BLaER1 (cell line): ENCODE measurements around the gene NACC1.
A peak's percentile ranks its signal among the peaks of the same experiment; 100 is the strongest.

ENCODE experiments used
- H3K27ac ChIP-seq: shearing (Covaris generic); formaldehyde crosslinking; 2 replicates; pipeline ENCODE4 v1.8.1; 2022
- H3K27me3 ChIP-seq: shearing (Covaris generic); formaldehyde crosslinking; 2 replicates; pipeline ENCODE4 v1.8.1; 2022
- H3K36me3 ChIP-seq: shearing (Covaris generic); formaldehyde crosslinking; 2 replicates; pipeline ENCODE4 v1.8.1; 2022
- H3K4me1 ChIP-seq: shearing (Covaris generic); formaldehyde crosslinking; 2 replicates; pipeline ENCODE4 v1.8.1; 2022
- H3K4me2 ChIP-seq: shearing (Covaris generic); formaldehyde crosslinking; 2 replicates; pipeline ENCODE4 v1.8.1; 2022
- H3K4me3 ChIP-seq: shearing (Covaris generic); formaldehyde crosslinking; 2 replicates; pipeline ENCODE4 v1.8.1; 2022
- H3K9ac ChIP-seq: shearing (Covaris generic); formaldehyde crosslinking; 2 replicates; pipeline ENCODE4 v1.8.1; 2022
- H3K9me3 ChIP-seq: shearing (Covaris generic); formaldehyde crosslinking; 2 replicates; pipeline ENCODE4 v1.8.1; 2022
- H4K20me1 ChIP-seq: shearing (Covaris generic); formaldehyde crosslinking; 2 replicates; pipeline ENCODE4 v1.8.1; 2022
- Cebpa-rat ChIP-seq: shearing (Covaris generic); IDR thresholded peaks from 2 replicates; pipeline ENCODE4 v1.8.1; 2022

NACC1 gene

DNA sequence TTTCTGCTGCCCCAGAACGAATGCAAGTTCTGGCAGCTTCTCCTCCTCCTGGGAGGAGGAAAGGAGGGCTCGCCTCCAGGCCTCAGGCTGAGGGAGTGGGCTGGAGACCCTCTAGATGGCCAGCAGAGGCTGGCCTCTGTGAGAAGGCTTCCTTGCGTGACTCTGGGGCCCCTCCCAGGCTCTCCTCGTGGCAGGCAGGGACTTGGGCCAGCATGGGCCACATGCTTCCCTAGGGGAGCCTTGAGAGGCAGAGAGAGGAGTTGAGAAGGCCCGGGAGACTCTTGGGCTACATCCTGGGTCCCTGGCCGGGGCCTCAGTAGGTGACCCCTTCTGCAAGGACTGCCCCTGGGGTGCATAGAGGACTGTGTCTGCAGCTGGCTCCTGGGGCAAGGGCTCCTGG is 41.3 kb upstream of the NACC1 start:
- Histone ChIP-seq H3K4me3 (no peak overlapping the region), H3K4me1 (peaks cover 54% of the 10 kb centered on the region), H3K9me3 (no peaks in the 10 kb centered on the region), H3K27me3 (no peaks in the 10 kb centered on the region), H3K27ac (peak overlapping the region; percentile 64; the same call in 1 of the 2 replicates), H3K4me2 (peak overlapping the region; percentile 77), H3K9ac (no peak overlapping the region), H4K20me1 (peaks cover 30% of the 10 kb centered on the region), H3K36me3 (peaks cover 83% of the 10 kb centered on the region)
- TF ChIP-seq Cebpa-rat: no peak

GRCh38 chr19:13077240-13077639 is 40.8 kb upstream of the NACC1 start:
- no peaks in the 10 kb centered on the region for H3K9me3 ChIP-seq
- no peaks in the 10 kb centered on the region for H3K27me3 ChIP-seq
- H3K4me2 ChIP-seq: peak overlapping the region; percentile 77
- peaks cover 49% of the 10 kb centered on the region for H3K4me1 ChIP-seq
- peaks cover 30% of the 10 kb centered on the region for H4K20me1 ChIP-seq
- H3K36me3 ChIP-seq: peaks cover 88% of the 10 kb centered on the region
- H3K9ac ChIP-seq: no peak overlapping the region
- H3K27ac ChIP-seq: peak overlapping the region; percentile 64; the same call in 1 of the 2 replicates
- H3K4me3 ChIP-seq: no peak overlapping the region
- TF ChIP-seq Cebpa-rat: no peak

DNA sequence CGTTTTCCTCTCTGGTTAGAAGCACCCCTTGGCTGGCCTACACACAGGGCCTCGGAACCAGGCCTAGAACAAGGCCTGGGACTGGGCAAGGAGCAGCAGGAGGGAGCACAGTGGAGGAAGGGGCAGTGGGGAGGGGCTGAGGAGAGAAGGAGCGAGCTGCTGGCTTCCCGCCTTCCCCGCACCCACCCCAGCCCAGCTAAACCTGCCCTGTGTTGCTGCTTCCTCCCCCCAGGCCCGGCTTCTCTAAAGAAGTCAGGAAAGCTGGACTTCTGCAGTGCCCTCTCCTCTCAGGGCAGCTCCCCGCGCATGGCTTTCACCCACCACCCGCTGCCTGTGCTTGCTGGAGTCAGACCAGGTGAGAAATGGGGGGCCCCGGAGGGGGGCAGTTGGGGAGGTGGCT is 39.7 kb upstream of the NACC1 start:
- H3K27me3 ChIP-seq: no peaks in the 10 kb centered on the region
- H3K9ac ChIP-seq: 0 out of 2 replicates have a peak overlapping the region, but pooled peaks have one; percentile 55
- peaks cover 49% of the 10 kb centered on the region for H3K4me1 ChIP-seq
- no peaks in the 10 kb centered on the region for H3K9me3 ChIP-seq
- peaks cover 30% of the 10 kb centered on the region for H4K20me1 ChIP-seq
- no peak overlapping the region for H3K4me3 ChIP-seq
- H3K4me2 ChIP-seq: peak overlapping the region; percentile 77
- peaks cover 90% of the 10 kb centered on the region for H3K36me3 ChIP-seq
- TF ChIP-seq Cebpa-rat: no peak
- peak overlapping the region; percentile 41; the same call in 1 of the 2 replicates for H3K27ac ChIP-seq

DNA sequence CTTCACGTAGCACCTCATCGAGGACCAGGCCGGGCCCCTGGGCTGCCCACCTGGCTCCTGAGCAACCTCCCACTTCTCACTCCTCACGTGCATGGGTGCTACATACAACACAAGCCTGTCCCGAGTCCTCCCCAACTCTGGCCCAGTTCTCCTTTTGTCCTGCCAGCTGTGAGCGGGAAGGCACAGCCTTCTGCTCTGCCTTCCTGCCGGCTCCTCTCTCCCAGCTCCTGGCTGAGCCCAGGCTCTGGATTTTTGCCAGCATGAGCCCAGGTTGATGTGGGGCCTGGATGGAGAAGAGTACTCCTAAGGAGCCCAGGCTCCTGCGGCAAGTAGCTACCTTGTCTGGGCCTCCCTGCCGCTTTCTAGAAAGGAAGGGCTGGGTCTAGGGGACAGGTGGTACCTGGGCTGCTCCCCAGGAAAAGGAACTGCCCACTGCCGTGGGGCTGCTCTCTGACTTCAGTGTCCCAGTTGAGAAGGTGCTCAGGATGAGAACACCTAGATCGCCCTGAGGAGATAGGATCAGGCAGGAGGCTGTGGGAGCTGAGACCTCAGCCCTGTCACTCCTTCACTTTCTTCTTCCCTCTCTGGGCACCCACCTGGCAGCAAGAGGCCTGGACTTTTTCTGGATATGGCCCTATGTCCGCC is 39.0 kb upstream of the NACC1 start:
- Histone ChIP-seq H3K9ac (peak overlapping the region; percentile 55), H3K4me2 (peak overlapping the region; percentile 77), H3K36me3 (peaks cover 90% of the 10 kb centered on the region)

DNA sequence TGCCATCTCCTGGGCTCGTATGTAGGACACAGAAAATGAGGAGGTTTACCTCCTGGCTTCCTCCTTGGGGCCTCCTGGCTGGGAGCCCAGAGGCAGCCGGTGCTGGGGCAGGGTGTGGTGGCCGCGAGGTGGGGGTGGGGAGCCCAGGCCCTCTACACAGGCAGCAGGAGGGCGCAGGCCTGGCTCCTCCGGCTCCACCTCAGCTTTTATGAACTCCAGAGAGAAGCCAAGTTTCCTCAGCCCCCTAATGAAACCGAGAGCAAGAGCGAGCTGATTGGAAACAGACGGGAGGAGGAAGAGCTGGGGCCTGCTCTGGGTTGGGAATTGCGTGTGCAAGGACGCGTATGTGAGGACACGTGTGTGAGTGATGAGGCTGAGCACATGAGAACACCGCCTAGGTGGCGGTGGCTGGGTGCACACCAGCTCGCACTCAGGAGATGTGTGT is 38.5 kb upstream of the NACC1 start:
- peaks cover 30% of the 10 kb centered on the region for H4K20me1 ChIP-seq
- no peaks in the 10 kb centered on the region for H3K9me3 ChIP-seq
- H3K27ac ChIP-seq: peak overlapping the region; percentile 41
- H3K4me3 ChIP-seq: no peak overlapping the region
- peak overlapping the region; percentile 55 for H3K9ac ChIP-seq
- peak overlapping the region; percentile 77 for H3K4me2 ChIP-seq
- peaks cover 49% of the 10 kb centered on the region for H3K4me1 ChIP-seq
- H3K27me3 ChIP-seq: no peaks in the 10 kb centered on the region
- peaks cover 92% of the 10 kb centered on the region for H3K36me3 ChIP-seq
- TF ChIP-seq Cebpa-rat: no peak

More for the DNA sequence above, 39.0 kb upstream of the NACC1 start:
- Histone ChIP-seq H3K27ac (peak overlapping the region; percentile 41), H4K20me1 (peaks cover 30% of the 10 kb centered on the region), H3K9me3 (no peaks in the 10 kb centered on the region), H3K4me1 (peaks cover 49% of the 10 kb centered on the region), H3K4me3 (no peak overlapping the region), H3K27me3 (no peaks in the 10 kb centered on the region)
- TF ChIP-seq Cebpa-rat: no peak

DNA sequence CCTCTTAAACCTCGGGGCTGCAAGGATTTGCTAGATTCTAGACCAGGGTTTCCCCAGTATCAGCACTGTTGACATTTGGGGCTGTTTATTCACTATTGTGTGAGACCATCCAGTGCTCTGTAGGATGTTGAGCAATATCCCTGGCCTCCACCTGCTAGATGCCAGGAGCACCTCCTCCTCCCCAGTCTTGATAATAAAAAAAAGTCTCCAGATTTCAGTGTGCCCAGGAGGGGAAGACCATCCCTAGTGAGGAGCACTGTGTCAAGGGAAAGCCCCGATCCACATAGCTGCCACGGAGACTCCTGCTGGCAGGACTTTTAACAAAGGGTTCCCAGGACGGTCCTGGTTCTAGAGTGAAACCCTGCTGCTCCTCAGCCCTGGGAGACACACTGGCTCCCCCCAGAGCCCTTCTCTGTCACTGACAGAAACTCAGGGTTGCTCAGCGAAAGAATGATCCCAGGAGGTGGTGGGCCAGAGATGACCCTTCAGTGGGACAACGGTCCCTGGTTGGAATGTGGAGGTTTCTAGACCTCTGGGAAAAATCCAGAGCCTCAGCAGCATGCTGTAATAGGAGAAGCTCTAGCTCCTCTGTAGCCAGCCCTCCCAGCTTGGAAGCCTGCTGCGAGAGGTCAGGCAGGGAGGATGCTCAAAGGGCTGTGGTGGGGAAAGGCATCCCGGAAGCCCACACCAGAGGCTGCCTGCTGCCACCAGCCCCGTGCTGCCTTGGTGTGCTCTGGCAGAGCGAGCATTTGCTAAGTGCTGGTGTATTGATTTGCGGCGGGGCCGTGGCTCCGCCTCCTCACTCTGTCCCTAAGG is 35.7 kb upstream of the NACC1 start:
- Histone ChIP-seq H4K20me1 (peaks cover 7% of the 10 kb centered on the region), H3K4me2 (no peak overlapping the region), H3K36me3 (peaks cover 91% of the 10 kb centered on the region), H3K27me3 (no peaks in the 10 kb centered on the region), H3K4me1 (peaks cover 30% of the 10 kb centered on the region), H3K27ac (no peak overlapping the region), H3K4me3 (no peak overlapping the region), H3K9me3 (no peaks in the 10 kb centered on the region), H3K9ac (0 out of 2 replicates have a peak overlapping the region, but pooled peaks have one; percentile 24)
- TF ChIP-seq Cebpa-rat: no peak

- Histone ChIP-seq H3K4me3 (no peak overlapping the region), H3K36me3 (peaks cover 90% of the 10 kb centered on the region), H4K20me1 (peaks cover under 1% of the 10 kb centered on the region; the same call in 1 of the 2 replicates), H3K9ac (no peak overlapping the region), H3K27me3 (no peaks in the 10 kb centered on the region), H3K9me3 (no peaks in the 10 kb centered on the region), H3K4me2 (no peak overlapping the region), H3K4me1 (peaks cover 23% of the 10 kb centered on the region), H3K27ac (no peak overlapping the region)
- TF ChIP-seq Cebpa-rat: no peak
These were observed 35.1 kb upstream of the NACC1 start for GRCh38 chr19:13083008-13083404.

GRCh38 chr19:13083627-13084026 is 34.4 kb upstream of the NACC1 start:
- no peak overlapping the region for H3K9ac ChIP-seq
- H3K27ac ChIP-seq: no peak overlapping the region
- H4K20me1 ChIP-seq: no peaks in the 10 kb centered on the region
- no peaks in the 10 kb centered on the region for H3K9me3 ChIP-seq
- H3K4me2 ChIP-seq: no peak overlapping the region
- no peak overlapping the region for H3K4me3 ChIP-seq
- no peaks in the 10 kb centered on the region for H3K27me3 ChIP-seq
- TF ChIP-seq Cebpa-rat: no peak
- peaks cover 84% of the 10 kb centered on the region for H3K36me3 ChIP-seq
- H3K4me1 ChIP-seq: peaks cover 20% of the 10 kb centered on the region

DNA sequence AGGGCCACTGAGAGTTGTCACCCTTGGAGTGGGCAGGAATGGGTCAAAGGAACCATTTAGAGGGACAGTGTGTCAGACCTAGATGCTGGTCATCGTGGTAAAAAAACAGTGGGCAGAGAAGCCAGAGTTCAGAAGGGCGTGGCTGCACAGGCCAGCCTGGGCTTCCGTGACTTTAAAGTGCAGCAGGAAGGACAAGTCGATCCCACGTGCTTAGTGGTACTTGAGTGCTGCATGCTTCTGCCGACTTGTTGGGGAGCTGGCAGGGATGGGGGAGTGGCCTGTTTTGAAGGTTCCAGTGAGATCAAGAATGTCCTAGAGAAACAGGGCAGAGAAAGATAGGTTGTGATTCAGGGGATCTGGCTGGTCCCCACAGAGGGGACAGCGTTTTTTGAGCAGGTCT is 32.4 kb upstream of the NACC1 start:
- Histone ChIP-seq H3K9ac (no peak overlapping the region), H3K4me3 (no peak overlapping the region), H3K36me3 (peaks cover 68% of the 10 kb centered on the region), H3K27ac (no peak overlapping the region), H4K20me1 (no peaks in the 10 kb centered on the region; the same call in 1 of the 2 replicates), H3K27me3 (no peaks in the 10 kb centered on the region), H3K4me1 (peaks cover 28% of the 10 kb centered on the region), H3K9me3 (no peaks in the 10 kb centered on the region), H3K4me2 (no peak overlapping the region; the same call in 1 of the 2 replicates)
- no peak for TF ChIP-seq Cebpa-rat

GRCh38 chr19:13086341-13086740 is 31.7 kb upstream of the NACC1 start:
- no peak overlapping the region for H3K27ac ChIP-seq
- no peaks in the 10 kb centered on the region for H3K9me3 ChIP-seq
- no peak for TF ChIP-seq Cebpa-rat
- H3K4me1 ChIP-seq: peaks cover 35% of the 10 kb centered on the region
- no peaks in the 10 kb centered on the region for H3K27me3 ChIP-seq
- no peak overlapping the region for H3K4me3 ChIP-seq
- H4K20me1 ChIP-seq: no peaks in the 10 kb centered on the region; the same call in 1 of the 2 replicates
- peaks cover 64% of the 10 kb centered on the region for H3K36me3 ChIP-seq
- no peak overlapping the region for H3K4me2 ChIP-seq
- no peak overlapping the region for H3K9ac ChIP-seq
